ENCODE results near the gene GTF2F1.
A peak's percentile ranks its signal among the peaks of the same experiment; 100 is the strongest.
"Not testable (repeated sequence)": the region's sequence is repeated elsewhere in the genome, so short reads cannot be mapped to it uniquely, and the experiment has no call there.

The GTF2F1 gene

DNA sequence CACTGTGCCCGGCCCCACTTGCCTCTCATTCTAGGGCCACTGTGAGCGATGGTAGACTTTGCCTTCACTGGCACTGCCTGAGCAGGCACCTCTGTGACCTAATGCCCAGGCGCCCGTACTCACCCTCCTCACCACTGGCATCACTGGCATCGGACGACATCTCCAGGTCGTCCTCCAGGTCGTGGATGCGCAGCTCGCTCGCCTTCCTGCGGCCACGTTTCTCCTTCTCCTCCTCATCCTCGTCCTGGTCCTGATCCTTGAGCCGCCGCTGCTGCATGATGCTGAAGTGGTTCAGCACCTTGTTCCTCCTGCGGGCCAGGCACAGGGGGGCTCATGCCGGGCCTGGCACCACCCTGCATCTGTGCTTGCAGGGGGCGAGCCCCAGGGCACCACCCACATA lies 9.8 kb downstream of the GTF2F1 start:
- no peak for DNase-seq

- no peak for DNase-seq
Measured at GRCh38 chr19:6381030-6381750, 11.8 kb downstream of the GTF2F1 start.

GRCh38 chr19:6379744-6380143 lies 13.2 kb downstream of the GTF2F1 start:
- no peak for DNase-seq

- DNase-seq, result no peak
Measured at GRCh38 chr19:6378486-6378885, 14.5 kb downstream of the GTF2F1 start.

DNA sequence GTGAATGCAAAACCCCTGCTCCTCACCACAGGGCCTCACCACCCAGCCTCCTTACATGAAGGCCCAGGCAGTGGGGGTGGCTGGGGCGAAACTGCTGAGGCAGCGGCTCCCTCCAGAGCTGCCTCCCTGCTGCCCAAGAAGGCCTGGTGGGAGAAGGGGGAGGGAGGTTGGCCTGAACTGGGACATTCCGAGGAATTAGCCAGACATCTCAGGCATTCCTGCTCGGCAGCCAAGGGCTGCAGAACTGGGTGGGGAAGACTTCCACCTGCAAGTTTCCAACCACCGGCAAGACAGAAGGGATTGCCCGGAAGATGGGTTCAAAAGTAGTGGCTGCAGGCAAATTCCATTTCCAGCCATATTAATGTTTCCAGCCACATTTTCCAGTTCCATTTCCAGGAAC lies 14.9 kb downstream of the GTF2F1 start:
- no peak for DNase-seq

DNA sequence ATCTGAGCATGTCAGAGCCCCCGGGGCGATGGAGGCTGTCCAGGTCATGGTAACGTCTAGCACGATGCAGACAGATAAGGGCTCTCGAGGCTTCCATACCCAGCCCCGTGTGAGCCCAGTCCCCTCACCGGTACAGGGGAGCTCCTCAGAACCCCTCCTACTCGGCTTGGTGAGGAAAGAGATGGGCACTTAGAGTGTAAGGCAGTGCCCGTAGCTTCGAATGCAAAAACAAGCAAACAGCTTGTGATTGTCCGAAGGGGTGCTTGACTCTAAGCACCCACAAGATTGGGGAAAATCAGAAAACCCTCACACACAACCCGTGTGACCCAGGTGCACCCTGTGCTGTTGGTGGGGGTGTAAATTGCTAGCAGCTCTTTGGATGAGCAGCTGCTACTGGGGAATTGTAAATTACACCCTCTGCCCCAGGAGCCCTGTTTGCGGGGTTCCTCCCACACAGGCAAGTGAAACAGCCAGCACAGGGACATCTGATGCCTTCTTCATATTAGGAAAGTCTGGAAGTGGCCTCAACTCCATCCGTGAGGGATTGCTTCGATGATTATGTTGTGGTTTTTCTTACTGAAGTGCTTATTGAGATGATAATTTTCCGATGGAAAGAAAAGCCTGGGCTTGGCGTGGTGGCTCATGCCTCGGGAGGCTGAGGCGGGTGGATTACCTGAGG lies 16.3 kb downstream of the GTF2F1 start:
- no peak for DNase-seq

DNA sequence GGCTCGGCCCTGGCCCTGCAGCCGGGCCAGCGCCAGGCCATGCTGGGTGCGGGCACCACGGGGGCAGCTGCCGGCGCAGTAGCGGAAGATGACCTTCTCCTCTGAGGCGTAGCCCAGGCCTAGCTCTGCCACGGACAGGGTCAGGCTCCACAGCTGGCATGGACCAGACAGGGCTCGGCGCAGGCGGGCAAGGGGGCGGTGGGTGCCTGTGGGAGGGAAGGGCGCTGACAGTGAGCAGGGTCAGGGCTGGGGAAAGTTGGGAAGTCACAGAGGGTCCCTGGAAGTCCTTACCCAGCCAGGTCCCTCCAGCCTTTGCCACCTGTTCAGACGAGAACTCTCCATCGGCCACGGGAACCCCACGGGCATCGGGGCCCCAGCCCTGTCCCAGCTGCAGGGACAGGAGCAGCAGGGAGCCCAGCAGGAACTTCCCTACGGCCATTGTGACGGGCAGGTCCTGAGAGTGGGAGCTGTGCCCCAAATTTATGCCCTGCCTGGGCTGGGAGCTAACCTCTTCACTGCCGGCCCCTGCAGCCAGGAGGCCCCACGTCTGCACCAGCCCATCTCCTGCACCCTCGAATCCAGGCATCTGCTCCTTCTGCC lies 17.5 kb downstream of the GTF2F1 start, which contains the start of gene PSPN:
PSPN (minus strand) TSS at position 523 of the 600 bp plus-strand sequence; CDS start at position 439, 84 bp downstream.
- no peak for DNase-seq

DNA sequence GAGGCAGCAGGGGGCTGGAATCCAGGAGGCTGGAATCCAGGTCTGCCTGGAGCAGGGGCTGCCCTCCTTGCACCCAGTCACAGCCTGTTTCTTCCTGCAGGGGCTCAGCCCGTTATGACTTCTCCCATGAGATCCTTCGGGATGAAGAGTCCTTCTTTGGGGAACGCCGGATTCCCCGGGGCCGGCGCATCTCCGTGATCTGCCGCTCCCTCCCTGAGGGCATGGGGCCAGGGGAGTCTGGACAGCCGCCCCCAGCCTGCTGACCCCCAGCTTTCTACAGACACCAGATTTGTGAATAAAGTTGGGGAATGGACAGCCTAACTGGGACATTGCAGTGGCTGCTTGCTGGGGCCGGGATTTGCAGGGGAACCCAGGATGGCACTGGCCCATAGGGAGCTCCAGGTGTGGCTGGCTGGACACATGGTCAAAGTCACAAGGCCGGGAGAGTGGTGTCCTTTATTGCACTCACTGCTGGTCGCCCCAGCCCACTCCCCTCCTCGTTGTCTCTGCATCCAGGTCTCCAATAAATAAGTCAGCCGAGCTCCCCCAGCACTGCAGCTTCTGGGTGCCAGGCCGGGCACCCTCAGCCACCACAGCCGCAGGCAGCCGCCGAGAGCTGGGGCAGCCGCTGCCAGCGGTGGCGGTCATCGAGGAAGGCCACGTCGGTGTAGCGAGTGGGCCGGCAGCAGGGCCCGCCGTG lies 18.1 kb downstream of the GTF2F1 start:
- no peak for DNase-seq

GRCh38 chr19:6374161-6374709 lies 18.7 kb downstream of the GTF2F1 start:
- no peak for DNase-seq

GRCh38 chr19:6373813-6374108 lies 19.2 kb downstream of the GTF2F1 start:
- DNase-seq, result no peak

GRCh38 chr19:6373096-6373812 lies 19.7 kb downstream of the GTF2F1 start:
- DNase-seq, result peak; percentile 73

DNA sequence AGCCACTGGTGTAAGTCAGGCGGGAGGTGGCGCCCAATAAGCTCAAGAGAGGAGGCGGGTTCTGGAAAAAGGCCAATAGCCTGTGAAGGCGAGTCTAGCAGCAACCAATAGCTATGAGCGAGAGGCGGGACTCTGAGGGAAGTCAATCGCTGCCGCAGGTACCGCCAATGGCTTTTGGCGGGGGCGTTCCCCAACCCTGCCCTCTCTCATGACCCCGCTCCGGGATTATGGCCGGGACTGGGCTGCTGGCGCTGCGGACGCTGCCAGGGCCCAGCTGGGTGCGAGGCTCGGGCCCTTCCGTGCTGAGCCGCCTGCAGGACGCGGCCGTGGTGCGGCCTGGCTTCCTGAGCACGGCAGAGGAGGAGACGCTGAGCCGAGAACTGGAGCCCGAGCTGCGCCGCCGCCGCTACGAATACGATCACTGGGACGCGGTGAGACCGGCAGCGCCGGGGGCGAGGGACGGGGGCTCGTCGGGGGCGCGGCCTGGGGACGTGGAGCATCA lies 20.3 kb downstream of the GTF2F1 start, which contains the start of gene ALKBH7:
ALKBH7 (plus strand) TSS at position 201 of the 502 bp plus-strand sequence; CDS start at position 228, 27 bp downstream.
- peak; percentile 97 for DNase-seq

DNA sequence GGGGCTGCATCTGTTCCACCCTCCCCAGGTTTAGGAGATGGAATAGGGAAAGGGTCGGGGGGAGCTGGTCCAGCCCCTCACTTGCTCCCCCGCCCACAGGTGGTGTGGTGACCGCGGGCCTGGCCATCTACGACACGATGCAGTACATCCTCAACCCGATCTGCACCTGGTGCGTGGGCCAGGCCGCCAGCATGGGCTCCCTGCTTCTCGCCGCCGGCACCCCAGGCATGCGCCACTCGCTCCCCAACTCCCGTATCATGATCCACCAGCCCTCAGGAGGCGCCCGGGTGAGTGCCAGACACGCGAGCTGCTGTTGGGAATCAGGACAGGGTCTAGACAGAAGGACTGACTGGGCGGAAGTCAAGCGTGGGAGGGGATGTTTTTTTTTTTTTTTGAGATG lies 28.6 kb downstream of the GTF2F1 start:
- DNase-seq, result no peak

GRCh38 chr19:6362351-6362801 lies 30.6 kb downstream of the GTF2F1 start:
- no peak for DNase-seq

- DNase-seq, result no peak
Measured at GRCh38 chr19:6362027-6362350, 31.0 kb downstream of the GTF2F1 start.

- not testable (repeated sequence) for DNase-seq
Measured at GRCh38 chr19:6360857-6361216, 32.1 kb downstream of the GTF2F1 start.

- not testable (repeated sequence) for DNase-seq
Measured at GRCh38 chr19:6360445-6360844, 32.5 kb downstream of the GTF2F1 start.

- DNase-seq, result no peak
Measured at GRCh38 chr19:6359568-6360341, 33.2 kb downstream of the GTF2F1 start.

DNA sequence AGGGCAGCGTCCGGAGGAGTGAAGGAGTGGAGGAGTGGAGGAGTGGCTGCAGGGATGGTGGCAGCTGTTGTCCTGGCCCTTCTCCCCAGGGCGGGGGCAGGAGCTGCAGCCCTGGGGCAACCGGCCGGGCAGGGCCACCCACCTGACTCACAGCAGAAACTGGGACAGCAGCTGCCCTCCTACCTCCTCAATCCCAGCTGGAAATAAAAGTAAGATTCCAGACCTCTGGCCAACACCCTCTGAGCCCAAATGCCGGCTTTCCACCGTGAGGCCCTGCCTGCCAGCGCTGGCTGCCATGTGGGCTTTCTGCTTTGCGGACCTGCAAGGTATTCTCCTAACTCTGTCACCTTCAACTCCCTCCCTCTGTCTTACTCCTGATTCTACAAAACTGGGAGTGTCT lies 35.0 kb downstream of the GTF2F1 start:
- no peak for DNase-seq

DNA sequence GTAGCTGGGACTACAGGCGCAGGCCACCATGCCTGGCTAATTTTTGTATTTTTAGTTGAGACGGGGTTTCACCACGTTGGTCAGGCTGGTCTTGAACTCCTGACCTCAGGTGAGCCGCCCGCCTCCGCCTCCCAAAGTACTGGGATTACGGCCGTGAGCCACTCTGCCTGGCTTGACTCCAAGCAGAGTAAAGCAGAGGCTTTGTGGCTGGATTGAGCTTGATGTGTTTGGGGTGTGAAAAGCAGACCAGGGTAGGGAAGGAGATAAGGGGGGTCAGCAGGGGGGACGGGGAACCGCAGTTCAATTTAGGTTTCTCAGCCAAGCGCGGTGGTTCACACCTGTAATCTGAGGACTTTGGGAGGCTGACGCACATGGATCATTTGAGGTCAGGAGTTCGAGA lies 35.8 kb downstream of the GTF2F1 start:
- no peak for DNase-seq

- not testable (repeated sequence) for DNase-seq
Measured at GRCh38 chr19:6355321-6356040, 37.5 kb downstream of the GTF2F1 start.
